ENCODE data around the gene RANBP6.

The RANBP6 gene

GRCh38 chr9:6007058-6007769 lies 8.2 kb downstream of the RANBP6 start:
- H3F3A ChIP-seq (ENCODE audit: insufficient read depth, low read length), result no peaks in the 10 kb centered on the region
- H4K20me1 ChIP-seq (ENCODE audit: insufficient read depth, low read length), result 0 out of 2 replicates have a peak, but pooled peaks cover 3% of the 10 kb centered on the region
- H3K4me1 ChIP-seq (ENCODE audit: insufficient read depth, low read length, severe bottlenecking), result peaks cover 47% of the 10 kb centered on the region
- peak overlapping the region; percentile 64 for H3K4me3 ChIP-seq (ENCODE audit: low read depth, low read length, poor library complexity, severe bottlenecking)
- peak overlapping the region; percentile 73 for H3K4me2 ChIP-seq (ENCODE audit: low read length)
- peak overlapping the region; percentile 61 for H3K27ac ChIP-seq (ENCODE audit: low read depth, low read length, poor library complexity, severe bottlenecking)
- TF ChIP-seq CTCF (IDR thresholded peaks at IDR 0.05; ENCODE audit: low read length) (no peak), EZH2 (IDR thresholded peaks at IDR 0.05; ENCODE audit: borderline replicate concordance, low read length) (no peak)
- H3K9me3 ChIP-seq (ENCODE audit: low read length), result no peaks in the 10 kb centered on the region
- H3K9ac ChIP-seq (ENCODE audit: low read length), result peak overlapping the region; percentile 70
- no peaks in the 10 kb centered on the region for H3K9me2 ChIP-seq (ENCODE audit: low read depth, low read length)
- H2AFZ ChIP-seq (ENCODE audit: low read length), result no peak overlapping the region
- H3K79me2 ChIP-seq (ENCODE audit: insufficient read depth, low read length), result peaks cover 35% of the 10 kb centered on the region
- no peaks in the 10 kb centered on the region for H3K27me3 ChIP-seq (ENCODE audit: insufficient read depth, low read length)
- H3K36me3 ChIP-seq (ENCODE audit: insufficient read depth, low read length), result peaks cover 20% of the 10 kb centered on the region

- no peak overlapping the region for H2AFZ ChIP-seq (ENCODE audit: low read length)
- TF ChIP-seq CTCF (IDR thresholded peaks at IDR 0.05; ENCODE audit: low read length), result no peak
- TF ChIP-seq EZH2 (IDR thresholded peaks at IDR 0.05; ENCODE audit: borderline replicate concordance, low read length), result no peak
- peak overlapping the region; percentile 64 for H3K4me3 ChIP-seq (ENCODE audit: low read depth, low read length, poor library complexity, severe bottlenecking)
- H3K27ac ChIP-seq (ENCODE audit: low read depth, low read length, poor library complexity, severe bottlenecking), result no peak overlapping the region
- no peaks in the 10 kb centered on the region for H3F3A ChIP-seq (ENCODE audit: insufficient read depth, low read length)
- H3K36me3 ChIP-seq (ENCODE audit: insufficient read depth, low read length), result peaks cover 17% of the 10 kb centered on the region; the same call in 1 of the 2 replicates
- no peaks in the 10 kb centered on the region for H3K9me2 ChIP-seq (ENCODE audit: low read depth, low read length)
- H3K27me3 ChIP-seq (ENCODE audit: insufficient read depth, low read length), result no peaks in the 10 kb centered on the region
- H3K79me2 ChIP-seq (ENCODE audit: insufficient read depth, low read length), result peaks cover 37% of the 10 kb centered on the region
- peak overlapping the region; percentile 73 for H3K4me2 ChIP-seq (ENCODE audit: low read length)
- no peaks in the 10 kb centered on the region for H3K9me3 ChIP-seq (ENCODE audit: low read length)
- H4K20me1 ChIP-seq (ENCODE audit: insufficient read depth, low read length), result 0 out of 2 replicates have a peak, but pooled peaks cover 3% of the 10 kb centered on the region
- H3K9ac ChIP-seq (ENCODE audit: low read length), result peak overlapping the region; percentile 32; the same call in 1 of the 2 replicates
- H3K4me1 ChIP-seq (ENCODE audit: insufficient read depth, low read length, severe bottlenecking), result peaks cover 42% of the 10 kb centered on the region
Measured at GRCh38 chr9:6006749-6007057, 8.7 kb downstream of the RANBP6 start.

- H3K36me3 ChIP-seq (ENCODE audit: insufficient read depth, low read length), result peaks cover 10% of the 10 kb centered on the region; the same call in 1 of the 2 replicates
- H3F3A ChIP-seq (ENCODE audit: insufficient read depth, low read length), result 0 out of 2 replicates have a peak, but pooled peaks cover 3% of the 10 kb centered on the region
- no peaks in the 10 kb centered on the region for H3K9me2 ChIP-seq (ENCODE audit: low read depth, low read length)
- no peaks in the 10 kb centered on the region for H4K20me1 ChIP-seq (ENCODE audit: insufficient read depth, low read length)
- H3K27me3 ChIP-seq (ENCODE audit: insufficient read depth, low read length), result no peaks in the 10 kb centered on the region
- peaks cover 22% of the 10 kb centered on the region for H3K4me1 ChIP-seq (ENCODE audit: insufficient read depth, low read length, severe bottlenecking)
- no peak overlapping the region for H2AFZ ChIP-seq (ENCODE audit: low read length)
- no peak overlapping the region for H3K4me2 ChIP-seq (ENCODE audit: low read length)
- TF ChIP-seq CTCF (IDR thresholded peaks at IDR 0.05; ENCODE audit: low read length), result no peak
- H3K27ac ChIP-seq (ENCODE audit: low read depth, low read length, poor library complexity, severe bottlenecking), result no peak overlapping the region
- H3K4me3 ChIP-seq (ENCODE audit: low read depth, low read length, poor library complexity, severe bottlenecking), result no peak overlapping the region
- H3K79me2 ChIP-seq (ENCODE audit: insufficient read depth, low read length), result peaks cover 71% of the 10 kb centered on the region
- no peak overlapping the region for H3K9ac ChIP-seq (ENCODE audit: low read length)
- no peaks in the 10 kb centered on the region for H3K9me3 ChIP-seq (ENCODE audit: low read length)
Measured at GRCh38 chr9:6000955-6001354, 14.5 kb downstream of the RANBP6 start.

Data from OCI-LY1 (cell line).